WI38 (cell line): ENCODE data around the gene FNDC11.

Experiments
- H3K4me3 ChIP-seq: 2 replicates; pipeline ENCODE4 v1.5.1; 2011; ENCODE audit warnings: low read depth, mild to moderate bottlenecking, control low read depth, low read length
- TF ChIP-seq, protein P1 (sequence below): IDR thresholded peaks from 2 replicates; pipeline ENCODE4 v1.5.1; 2012; ENCODE audit warnings: low read depth, mild to moderate bottlenecking, control low read depth, low read length

Gene FNDC11

DNA sequence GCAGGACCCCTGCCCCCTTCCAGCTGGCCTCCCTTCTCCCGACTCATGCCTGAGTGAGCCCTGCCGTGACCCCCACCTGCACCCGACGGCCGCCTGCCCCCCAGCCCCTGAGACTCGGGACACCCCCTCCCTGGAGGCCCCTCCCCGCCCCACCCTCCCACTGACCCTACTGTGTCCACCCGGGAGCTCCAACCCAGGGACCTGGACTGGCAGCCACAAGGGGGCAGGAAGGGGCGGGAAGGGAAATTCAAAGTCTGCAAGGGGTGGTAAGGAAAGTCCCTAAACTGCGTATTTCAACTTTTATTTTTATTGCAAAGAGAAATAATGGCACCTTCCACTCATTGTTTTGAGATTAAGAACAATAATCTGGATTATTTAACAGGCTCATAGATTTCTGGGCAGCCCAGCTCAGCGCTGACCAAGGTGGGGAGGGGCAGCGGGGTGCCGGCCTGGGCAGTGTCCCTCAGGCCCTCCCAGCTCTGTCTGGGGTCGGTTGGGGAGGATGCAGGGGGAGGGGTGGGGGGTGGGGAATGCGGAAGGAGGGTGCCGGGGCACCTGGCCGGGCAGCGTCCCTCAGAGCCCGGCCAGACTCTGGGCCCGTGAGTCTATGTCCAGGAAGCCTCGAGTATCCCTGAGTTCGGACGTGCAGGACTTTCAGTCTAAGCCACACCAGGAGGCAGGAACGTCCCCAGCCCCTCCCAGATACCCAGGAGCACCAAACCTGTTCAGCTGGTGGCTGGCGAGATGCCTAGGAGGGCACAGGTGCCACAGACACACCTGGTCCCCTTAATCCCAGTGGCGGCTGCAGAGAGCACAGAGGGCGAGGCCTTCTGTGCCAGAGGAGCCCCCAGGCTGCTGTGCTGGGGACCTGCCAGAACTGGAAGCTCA is 15.5 kb upstream of the FNDC11 start:
- TF ChIP-seq, protein P1, sequence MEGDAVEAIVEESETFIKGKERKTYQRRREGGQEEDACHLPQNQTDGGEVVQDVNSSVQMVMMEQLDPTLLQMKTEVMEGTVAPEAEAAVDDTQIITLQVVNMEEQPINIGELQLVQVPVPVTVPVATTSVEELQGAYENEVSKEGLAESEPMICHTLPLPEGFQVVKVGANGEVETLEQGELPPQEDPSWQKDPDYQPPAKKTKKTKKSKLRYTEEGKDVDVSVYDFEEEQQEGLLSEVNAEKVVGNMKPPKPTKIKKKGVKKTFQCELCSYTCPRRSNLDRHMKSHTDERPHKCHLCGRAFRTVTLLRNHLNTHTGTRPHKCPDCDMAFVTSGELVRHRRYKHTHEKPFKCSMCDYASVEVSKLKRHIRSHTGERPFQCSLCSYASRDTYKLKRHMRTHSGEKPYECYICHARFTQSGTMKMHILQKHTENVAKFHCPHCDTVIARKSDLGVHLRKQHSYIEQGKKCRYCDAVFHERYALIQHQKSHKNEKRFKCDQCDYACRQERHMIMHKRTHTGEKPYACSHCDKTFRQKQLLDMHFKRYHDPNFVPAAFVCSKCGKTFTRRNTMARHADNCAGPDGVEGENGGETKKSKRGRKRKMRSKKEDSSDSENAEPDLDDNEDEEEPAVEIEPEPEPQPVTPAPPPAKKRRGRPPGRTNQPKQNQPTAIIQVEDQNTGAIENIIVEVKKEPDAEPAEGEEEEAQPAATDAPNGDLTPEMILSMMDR, result no peak
- H3K4me3 ChIP-seq, result 0 out of 2 replicates have a peak overlapping the region, but pooled peaks have one; percentile 10

GRCh38 chr20:63539092-63539430 is 14.9 kb upstream of the FNDC11 start:
- TF ChIP-seq, protein P1, result no peak
- H3K4me3 ChIP-seq, result no peak overlapping the region

- no peak overlapping the region for H3K4me3 ChIP-seq
- TF ChIP-seq, protein P1, result no peak
Measured at GRCh38 chr20:63539441-63540370, 14.3 kb upstream of the FNDC11 start.

DNA sequence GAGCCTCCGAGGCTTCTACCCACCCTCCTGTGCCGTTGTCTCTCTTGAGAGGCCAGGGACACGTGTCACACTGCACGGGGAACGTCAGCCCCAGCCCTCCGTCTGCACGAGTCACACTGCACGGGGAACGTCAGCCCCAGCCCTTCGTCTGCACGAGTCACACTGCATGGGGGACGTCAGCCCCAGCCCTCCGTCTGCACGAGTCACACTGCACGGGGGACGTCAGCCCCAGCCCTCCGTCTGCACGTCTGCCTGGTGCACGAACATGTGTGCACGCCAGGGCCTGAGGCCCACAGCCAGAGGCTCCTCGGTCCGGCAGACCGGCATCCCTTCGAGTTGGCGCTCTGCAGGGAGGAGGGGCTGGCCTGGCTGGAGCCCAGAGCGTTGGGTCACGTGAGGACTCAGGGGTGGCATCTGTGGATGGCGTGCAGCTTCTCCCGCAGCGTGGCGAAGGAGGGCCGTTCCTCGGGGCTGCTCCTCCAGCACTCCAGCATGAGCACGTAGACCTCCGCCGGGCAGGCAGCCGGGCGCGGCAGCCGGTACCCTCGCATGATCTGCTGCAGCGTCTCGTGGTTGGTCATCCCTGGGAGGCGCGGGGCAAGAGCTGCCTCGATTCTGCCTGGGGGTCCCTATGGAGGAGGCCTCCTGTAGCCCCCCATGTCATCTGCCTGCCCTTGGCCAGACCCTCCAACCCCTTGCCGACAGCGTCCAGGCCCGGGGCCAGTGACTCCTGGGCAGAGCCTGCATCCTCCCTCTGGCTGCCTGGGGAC is 13.4 kb upstream of the FNDC11 start:
- H3K4me3 ChIP-seq, result no peak overlapping the region
- TF ChIP-seq, protein P1, result no peak

DNA sequence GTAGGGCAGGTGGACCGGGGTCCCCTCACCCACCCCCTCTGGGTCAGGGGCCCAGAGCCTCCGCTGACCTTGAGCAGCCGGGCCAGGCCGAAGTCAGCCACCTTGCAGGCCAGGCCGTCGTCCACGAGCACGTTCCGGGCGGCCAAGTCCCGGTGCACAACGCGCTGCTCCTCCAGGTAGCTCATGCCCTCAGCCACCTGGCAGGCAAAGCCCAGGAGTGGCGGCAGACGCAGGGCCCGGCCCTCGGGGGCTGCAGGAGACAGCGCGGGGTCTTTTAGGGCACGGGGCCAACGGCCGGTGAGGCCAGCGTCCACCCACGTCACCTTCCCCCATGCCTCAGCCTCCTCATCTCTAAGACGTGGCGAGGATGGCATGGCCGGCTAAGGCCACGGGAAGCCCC is 12.6 kb upstream of the FNDC11 start:
- TF ChIP-seq, protein P1, result no peak
- no peak overlapping the region for H3K4me3 ChIP-seq

DNA sequence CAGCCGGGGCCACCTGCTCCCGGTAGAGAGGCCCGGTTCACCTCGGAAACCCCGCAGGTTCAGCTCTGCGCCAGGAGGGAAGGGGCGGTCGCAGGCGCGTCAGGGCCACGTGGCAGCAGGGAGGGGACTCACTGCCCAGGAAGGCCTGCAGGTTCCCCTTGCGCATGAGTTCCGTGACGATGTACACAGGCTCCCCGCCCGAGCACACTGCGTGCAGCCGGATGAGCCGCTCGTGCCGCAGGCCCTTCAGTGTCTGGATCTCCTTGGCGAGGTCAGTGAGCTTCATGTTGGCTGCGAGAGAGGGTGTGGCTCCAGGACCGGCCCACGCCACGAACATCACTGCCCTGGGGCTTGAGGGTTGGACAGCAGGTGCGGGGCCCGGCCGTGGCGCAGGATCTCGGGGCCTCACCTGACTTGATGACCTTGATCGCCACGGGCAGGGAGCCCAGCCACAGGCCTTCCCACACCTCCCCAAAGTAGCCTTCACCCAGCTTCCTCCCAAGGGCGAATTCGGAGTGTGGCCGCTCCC is 11.9 kb upstream of the FNDC11 start:
- no peak overlapping the region for H3K4me3 ChIP-seq
- TF ChIP-seq, protein P1, result no peak
